Measurements from ENCODE around the gene ASPG.

Gene ASPG

GRCh38 chr14:104084251-104085002 is 1.1 kb upstream of the ASPG start:
- no peaks in the 10 kb centered on the region for H3K36me3 ChIP-seq (ENCODE audit: low read length)
- H3K9ac ChIP-seq (ENCODE audit: low read length) = no peak overlapping the region
- H3K4me2 ChIP-seq (ENCODE audit: low read depth, low read length, poor library complexity, severe bottlenecking) = no peak overlapping the region
- H3K27ac ChIP-seq (ENCODE audit: low read depth, low read length) = no peak overlapping the region
- H3K9me2 ChIP-seq (replicated peaks; ENCODE audit: insufficient read depth, low read length) = no peaks in the 10 kb centered on the region
- no peak overlapping the region for H2AFZ ChIP-seq (ENCODE audit: low read depth, low read length, severe bottlenecking)
- H3K9me3 ChIP-seq (ENCODE audit: insufficient read depth, low read length) = no peaks in the 10 kb centered on the region
- H3K79me2 ChIP-seq (ENCODE audit: insufficient read depth, low read length) = no peaks in the 10 kb centered on the region
- no peaks in the 10 kb centered on the region for H3F3A ChIP-seq (ENCODE audit: insufficient read depth)
- H4K20me1 ChIP-seq (ENCODE audit: low read depth, low read length) = no peaks in the 10 kb centered on the region
- H3K27me3 ChIP-seq (ENCODE audit: low read length) = no peaks in the 10 kb centered on the region
- no peak for TF ChIP-seq CTCF (IDR thresholded peaks at IDR 0.05; ENCODE audit: insufficient read depth, low read length, poor library complexity, severe bottlenecking)
- no peak for TF ChIP-seq EZH2phosphoT487 (conservative IDR thresholded peaks at IDR 0.05; ENCODE audit: low read length)
- H3K4me3 ChIP-seq (ENCODE audit: insufficient read depth, low read length, poor library complexity, severe bottlenecking) = no peak overlapping the region

DNA sequence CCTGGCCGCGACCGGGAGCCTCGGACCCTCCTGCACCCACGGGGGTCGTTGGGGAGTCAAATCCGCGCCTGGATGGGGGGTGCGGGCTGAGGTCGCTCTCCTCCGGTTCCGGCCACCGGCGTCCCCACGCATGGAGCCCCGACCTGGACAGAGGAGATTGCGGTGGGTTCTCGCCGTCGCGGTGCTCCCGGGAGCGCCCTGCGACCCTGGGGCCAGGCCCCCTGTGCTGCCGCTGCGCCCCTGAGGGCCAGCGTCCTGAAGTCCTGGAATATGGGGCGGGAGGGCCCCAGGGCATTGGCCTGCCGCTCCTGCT is 345 bp downstream of the ASPG start:
- no peaks in the 10 kb centered on the region for H3K36me3 ChIP-seq (ENCODE audit: low read length)
- H3K27me3 ChIP-seq (ENCODE audit: low read length) = no peaks in the 10 kb centered on the region
- H2AFZ ChIP-seq (ENCODE audit: low read depth, low read length, severe bottlenecking) = no peak overlapping the region
- no peak overlapping the region for H3K27ac ChIP-seq (ENCODE audit: low read depth, low read length)
- no peaks in the 10 kb centered on the region for H4K20me1 ChIP-seq (ENCODE audit: low read depth, low read length)
- no peaks in the 10 kb centered on the region for H3F3A ChIP-seq (ENCODE audit: insufficient read depth)
- no peak overlapping the region for H3K4me2 ChIP-seq (ENCODE audit: low read depth, low read length, poor library complexity, severe bottlenecking)
- TF ChIP-seq EZH2phosphoT487 (conservative IDR thresholded peaks at IDR 0.05; ENCODE audit: low read length) (no peak), CTCF (IDR thresholded peaks at IDR 0.05; ENCODE audit: insufficient read depth, low read length, poor library complexity, severe bottlenecking) (no peak)
- H3K79me2 ChIP-seq (ENCODE audit: insufficient read depth, low read length) = no peaks in the 10 kb centered on the region
- no peaks in the 10 kb centered on the region for H3K9me3 ChIP-seq (ENCODE audit: insufficient read depth, low read length)
- no peak overlapping the region for H3K4me3 ChIP-seq (ENCODE audit: insufficient read depth, low read length, poor library complexity, severe bottlenecking)
- H3K9ac ChIP-seq (ENCODE audit: low read length) = no peak overlapping the region
- H3K9me2 ChIP-seq (replicated peaks; ENCODE audit: insufficient read depth, low read length) = no peaks in the 10 kb centered on the region

DNA sequence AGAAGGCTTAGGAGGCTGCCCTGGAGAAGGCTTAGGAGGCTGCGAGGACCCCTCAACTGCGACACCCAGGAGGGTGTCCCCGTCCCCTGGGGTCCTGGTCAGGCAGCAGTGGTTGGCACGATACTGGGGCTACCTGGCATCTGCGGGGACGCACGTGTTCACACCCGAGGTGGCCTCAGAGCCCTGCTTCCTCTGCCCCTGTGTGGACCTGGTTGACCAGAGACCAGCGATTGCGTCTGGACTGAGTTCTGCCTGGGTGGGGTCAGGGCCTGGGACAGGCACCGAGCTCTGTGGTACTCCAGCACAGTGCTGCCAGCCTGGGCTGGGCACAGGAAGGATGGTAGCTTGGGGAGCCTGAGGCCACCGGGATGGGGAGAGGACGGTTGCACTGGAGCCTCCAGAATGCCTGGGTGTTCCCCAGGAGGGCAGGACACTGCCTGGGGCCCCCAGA is 735 bp downstream of the ASPG start:
- Histone ChIP-seq H3K36me3 (ENCODE audit: low read length) (no peaks in the 10 kb centered on the region), H3F3A (ENCODE audit: insufficient read depth) (no peaks in the 10 kb centered on the region), H3K79me2 (ENCODE audit: insufficient read depth, low read length) (no peaks in the 10 kb centered on the region), H3K9ac (ENCODE audit: low read length) (no peak overlapping the region), H3K9me3 (ENCODE audit: insufficient read depth, low read length) (no peaks in the 10 kb centered on the region), H2AFZ (ENCODE audit: low read depth, low read length, severe bottlenecking) (no peak overlapping the region), H3K9me2 (replicated peaks; ENCODE audit: insufficient read depth, low read length) (no peaks in the 10 kb centered on the region), H3K4me2 (ENCODE audit: low read depth, low read length, poor library complexity, severe bottlenecking) (no peak overlapping the region), H3K4me3 (ENCODE audit: insufficient read depth, low read length, poor library complexity, severe bottlenecking) (no peak overlapping the region), H4K20me1 (ENCODE audit: low read depth, low read length) (no peaks in the 10 kb centered on the region), H3K27ac (ENCODE audit: low read depth, low read length) (no peak overlapping the region), H3K27me3 (ENCODE audit: low read length) (no peaks in the 10 kb centered on the region)
- TF ChIP-seq EZH2phosphoT487 (conservative IDR thresholded peaks at IDR 0.05; ENCODE audit: low read length) = no peak
- no peak for TF ChIP-seq CTCF (IDR thresholded peaks at IDR 0.05; ENCODE audit: insufficient read depth, low read length, poor library complexity, severe bottlenecking)
